ENCODE data around the gene SAC3D1.
A peak's percentile ranks its signal among the peaks of the same experiment; 100 is the strongest.

The SAC3D1 gene

GRCh38 chr11:65014726-65015227, 26.2 kb upstream of the SAC3D1 start:
- TF ChIP-seq GATA3 (IDR thresholded peaks at IDR 0.05; ENCODE audit: low read depth, low read length) (no peak), GATA2 (IDR thresholded peaks at IDR 0.05; ENCODE audit: low read depth, low read length) (peak; percentile 23; the same call in 1 of the 2 replicates)

DNA sequence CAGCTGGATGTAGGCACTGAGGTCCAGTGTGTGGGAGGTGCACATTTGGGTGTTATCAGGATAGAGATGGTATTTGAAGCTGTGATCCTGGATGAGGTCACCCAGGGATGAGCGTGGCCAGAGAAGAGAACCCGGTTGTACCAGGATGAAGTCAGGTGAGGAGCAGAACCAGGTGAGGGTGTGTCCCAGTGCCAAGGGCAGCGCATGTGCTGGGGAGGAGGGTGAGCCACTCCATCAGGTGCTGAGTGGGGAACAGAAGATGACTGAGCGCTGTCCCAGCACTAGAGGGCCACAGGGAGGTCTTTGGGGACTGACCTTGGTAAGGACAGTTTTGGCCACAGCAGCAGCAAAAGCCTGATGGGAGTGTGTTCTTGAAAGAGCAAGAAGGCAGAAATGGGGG, 24.3 kb upstream of the SAC3D1 start:
- TF ChIP-seq GATA3 (IDR thresholded peaks at IDR 0.05; ENCODE audit: low read depth, low read length) (no peak), GATA2 (IDR thresholded peaks at IDR 0.05; ENCODE audit: low read depth, low read length) (no peak)

- TF ChIP-seq GATA2 (IDR thresholded peaks at IDR 0.05; ENCODE audit: low read depth, low read length) (no peak), GATA3 (IDR thresholded peaks at IDR 0.05; ENCODE audit: low read depth, low read length) (no peak)
These were observed 23.1 kb upstream of the SAC3D1 start for GRCh38 chr11:65017937-65018336.

GRCh38 chr11:65019824-65020223, 21.2 kb upstream of the SAC3D1 start:
- TF ChIP-seq GATA2 (IDR thresholded peaks at IDR 0.05; ENCODE audit: low read depth, low read length), result no peak

- TF ChIP-seq GATA2 (IDR thresholded peaks at IDR 0.05; ENCODE audit: low read depth, low read length) (no peak), GATA3 (IDR thresholded peaks at IDR 0.05; ENCODE audit: low read depth, low read length) (no peak)
These were observed 20.0 kb upstream of the SAC3D1 start for GRCh38 chr11:65021003-65021402.

GRCh38 chr11:65021509-65021908, 19.5 kb upstream of the SAC3D1 start:
- TF ChIP-seq GATA3 (IDR thresholded peaks at IDR 0.05; ENCODE audit: low read depth, low read length) (no peak), GATA2 (IDR thresholded peaks at IDR 0.05; ENCODE audit: low read depth, low read length) (no peak)

GRCh38 chr11:65026810-65027209, 14.2 kb upstream of the SAC3D1 start:
- TF ChIP-seq GATA2 (IDR thresholded peaks at IDR 0.05; ENCODE audit: low read depth, low read length) (no peak), GATA3 (IDR thresholded peaks at IDR 0.05; ENCODE audit: low read depth, low read length) (no peak)

DNA sequence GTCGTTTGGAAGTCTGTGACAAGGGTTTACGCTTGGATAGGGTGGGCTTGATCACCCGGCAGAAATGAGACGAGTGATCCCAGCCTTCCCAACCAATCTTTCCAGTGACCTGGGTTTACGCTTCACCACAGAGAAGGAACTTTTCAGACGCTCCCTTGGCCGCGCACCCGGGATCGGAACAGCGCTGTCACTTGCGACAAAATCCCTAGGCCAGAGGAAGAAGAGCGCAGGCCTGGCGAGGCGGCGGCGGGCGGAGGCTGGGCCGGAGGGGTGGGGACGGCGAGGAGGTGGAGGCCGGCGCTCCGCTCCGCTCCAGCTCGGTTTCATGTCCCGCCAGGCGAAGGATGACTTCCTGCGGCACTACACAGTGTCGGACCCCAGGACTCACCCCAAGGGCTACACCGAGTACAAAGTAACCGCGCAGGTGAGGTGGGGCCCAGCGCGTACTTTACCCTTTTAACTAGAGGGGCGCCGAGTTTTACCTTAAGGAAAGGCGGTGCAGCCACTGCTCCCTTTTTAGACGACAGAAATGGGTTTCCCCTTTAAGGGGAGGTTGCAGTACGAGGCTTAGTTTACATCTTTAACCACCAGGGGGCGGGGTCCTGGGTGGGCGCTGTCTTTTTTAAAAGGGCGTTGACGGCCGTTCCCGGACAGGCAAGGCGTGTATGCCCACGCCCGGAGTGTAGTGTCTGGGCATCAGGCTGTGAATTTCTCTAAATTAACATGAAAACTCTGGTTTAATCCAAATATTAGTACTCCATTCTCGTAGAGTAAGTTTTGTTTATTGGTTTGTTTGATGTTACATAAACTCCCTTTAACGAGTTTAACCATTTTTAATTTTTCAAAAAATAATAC, 13.6 kb upstream of the SAC3D1 start, which contains the start of gene SNX15:
SNX15 (plus strand) TSS at position 227 of the 855 bp plus-strand sequence; CDS start at position 326, 99 bp downstream.
- no peak for TF ChIP-seq GATA3 (IDR thresholded peaks at IDR 0.05; ENCODE audit: low read depth, low read length)
- no peak for TF ChIP-seq GATA2 (IDR thresholded peaks at IDR 0.05; ENCODE audit: low read depth, low read length)

GRCh38 chr11:65032216-65032615, 8.8 kb upstream of the SAC3D1 start:
- TF ChIP-seq GATA2 (IDR thresholded peaks at IDR 0.05; ENCODE audit: low read depth, low read length), result no peak
- TF ChIP-seq GATA3 (IDR thresholded peaks at IDR 0.05; ENCODE audit: low read depth, low read length), result no peak

- TF ChIP-seq GATA3 (IDR thresholded peaks at IDR 0.05; ENCODE audit: low read depth, low read length) (no peak), GATA2 (IDR thresholded peaks at IDR 0.05; ENCODE audit: low read depth, low read length) (no peak)
These were observed 6.6 kb upstream of the SAC3D1 start for GRCh38 chr11:65034423-65034822.

DNA sequence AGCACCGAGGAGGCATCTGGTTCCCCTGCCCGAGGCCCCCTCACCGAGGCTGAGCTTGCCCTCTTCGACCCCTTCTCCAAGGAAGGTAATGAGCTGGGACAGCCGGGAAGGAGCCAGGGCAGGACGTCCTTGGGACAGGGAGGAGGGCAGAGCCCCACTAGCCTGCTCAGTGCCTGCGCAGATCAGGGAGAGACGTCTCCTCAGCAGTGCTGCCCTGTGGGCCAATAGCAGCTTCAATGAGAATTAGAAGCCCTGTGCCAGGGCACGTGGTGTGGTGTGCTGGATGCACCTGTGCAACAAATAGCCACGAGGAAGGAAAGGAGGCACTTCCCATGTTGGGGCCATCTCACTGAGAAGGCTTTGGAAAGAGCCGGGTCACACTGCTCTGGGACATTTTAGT, 5.4 kb upstream of the SAC3D1 start:
- TF ChIP-seq GATA2 (IDR thresholded peaks at IDR 0.05; ENCODE audit: low read depth, low read length), result no peak
- TF ChIP-seq GATA3 (IDR thresholded peaks at IDR 0.05; ENCODE audit: low read depth, low read length), result no peak

- TF ChIP-seq GATA2 (IDR thresholded peaks at IDR 0.05; ENCODE audit: low read depth, low read length) (no peak), GATA3 (IDR thresholded peaks at IDR 0.05; ENCODE audit: low read depth, low read length) (no peak)
These were observed 4.1 kb upstream of the SAC3D1 start for GRCh38 chr11:65036931-65037330.

GRCh38 chr11:65040520-65040846, 527 bp upstream of the SAC3D1 start:
- no peak for TF ChIP-seq GATA2 (IDR thresholded peaks at IDR 0.05; ENCODE audit: low read depth, low read length)
- TF ChIP-seq GATA3 (IDR thresholded peaks at IDR 0.05; ENCODE audit: low read depth, low read length), result no peak

GRCh38 chr11:65042891-65043290, 1.9 kb downstream of the SAC3D1 start:
- TF ChIP-seq GATA3 (IDR thresholded peaks at IDR 0.05; ENCODE audit: low read depth, low read length), result no peak
- TF ChIP-seq GATA2 (IDR thresholded peaks at IDR 0.05; ENCODE audit: low read depth, low read length), result no peak

DNA sequence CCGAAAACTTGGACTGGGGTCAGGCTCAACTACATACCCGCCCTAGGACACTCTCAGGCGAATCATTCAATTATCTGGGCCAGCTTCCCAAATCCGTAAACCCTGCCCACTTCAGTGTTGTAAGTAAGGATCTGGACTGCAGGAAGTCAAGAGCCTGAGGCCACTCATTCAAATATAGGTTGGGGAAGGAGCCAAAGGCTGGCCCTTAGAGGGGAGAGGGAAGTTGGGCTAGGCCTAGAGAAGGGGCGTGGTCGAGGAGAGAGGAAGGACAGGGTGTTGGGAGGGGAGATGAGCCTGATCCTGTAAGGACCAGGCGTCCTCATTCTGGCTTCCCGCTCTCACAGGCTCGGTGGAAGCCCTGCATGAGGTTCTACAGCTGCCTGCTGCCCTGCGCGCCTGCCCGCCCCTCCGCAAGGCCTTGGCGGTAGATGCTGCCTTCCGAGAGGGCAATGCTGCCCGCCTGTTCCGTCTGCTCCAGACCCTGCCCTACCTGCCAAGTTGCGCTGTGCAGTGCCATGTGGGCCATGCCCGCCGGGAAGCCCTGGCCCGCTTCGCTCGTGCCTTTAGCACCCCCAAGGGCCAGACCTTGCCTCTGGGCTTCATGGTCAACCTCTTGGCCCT, 3.0 kb downstream of the SAC3D1 start:
- no peak for TF ChIP-seq GATA2 (IDR thresholded peaks at IDR 0.05; ENCODE audit: low read depth, low read length)
- no peak for TF ChIP-seq GATA3 (IDR thresholded peaks at IDR 0.05; ENCODE audit: low read depth, low read length)

Measured in SH-SY5Y (cell line).